SU-DHL-6 (cell line): ENCODE data around the gene PACSIN3.

Source experiments
- H2AFZ ChIP-seq: fragments of 200-600 bp; sonication (generic); 2 replicates; pipeline ENCODE4 v1.6.1; 2014; ENCODE audit warnings: low read depth, mild to moderate bottlenecking, moderate library complexity, mixed read lengths, antibody characterized with exemption, low read length; ENCODE audit not compliant: severe bottlenecking
- H3F3A ChIP-seq: fragments of 200-600 bp; shearing (Covaris generic); 2 replicates; pipeline ENCODE4 v1.6.0; 2016; ENCODE audit warnings: antibody characterized with exemption, mild to moderate bottlenecking; ENCODE audit not compliant: insufficient read depth
- H3K27ac ChIP-seq: fragments of 200-600 bp; sonication (generic); 2 replicates; pipeline ENCODE4 v1.5.1; 2016; ENCODE audit warnings: low read depth, mild to moderate bottlenecking, low read length, moderate library complexity, mixed read lengths
- H3K27me3 ChIP-seq: fragments of 200-600 bp; sonication (generic), shearing (Covaris generic); 2 replicates; pipeline ENCODE4 v1.6.0; 2014; ENCODE audit warnings: mild to moderate bottlenecking, low read length
- H3K36me3 ChIP-seq: fragments of 200-600 bp; sonication (generic); 2 replicates; pipeline ENCODE4 v1.6.1; 2014; ENCODE audit warnings: mild to moderate bottlenecking, low read length, mixed read lengths
- H3K4me2 ChIP-seq: fragments of 300-600, 200-600 bp; shearing (Covaris generic), sonication (generic); 2 replicates; pipeline ENCODE4 v1.6.0; 2014; ENCODE audit warnings: low read length, low read depth, mild to moderate bottlenecking; ENCODE audit not compliant: poor library complexity, severe bottlenecking
- H3K4me3 ChIP-seq: fragments of 200-600 bp; sonication (generic); 2 replicates; pipeline ENCODE4 v1.5.1; 2014; ENCODE audit warnings: antibody characterized with exemption, low read length, mild to moderate bottlenecking, mixed read lengths; ENCODE audit not compliant: insufficient read depth, poor library complexity, severe bottlenecking
- H3K79me2 ChIP-seq: fragments of 200-600 bp; sonication (generic); 2 replicates; pipeline ENCODE4 v1.6.1; 2014; ENCODE audit warnings: mild to moderate bottlenecking, low read length, moderate library complexity; ENCODE audit not compliant: insufficient read depth
- H3K9ac ChIP-seq: fragments of 200-600 bp; sonication (generic); 2 replicates; pipeline ENCODE4 v1.7.0; 2014; ENCODE audit warnings: mild to moderate bottlenecking, low read length
- H3K9me2 ChIP-seq: fragments of 200-600 bp; sonication (generic); replicated peaks from 2 replicates; pipeline ENCODE4 v1.6.1; 2014; ENCODE audit warnings: low read length; ENCODE audit not compliant: insufficient read depth
- H3K9me3 ChIP-seq: fragments of 200-600 bp; sonication (generic); 2 replicates; pipeline ENCODE4 v1.6.1; 2014; ENCODE audit warnings: low read length, mixed read lengths; ENCODE audit not compliant: insufficient read depth
- H4K20me1 ChIP-seq: fragments of 200-600 bp; sonication (generic); 2 replicates; pipeline ENCODE4 v1.6.1; 2014; ENCODE audit warnings: low read depth, mild to moderate bottlenecking, antibody characterized with exemption, low read length, moderate library complexity, mixed read lengths
- CTCF ChIP-seq: fragments of 200-600 bp; sonication (generic); IDR thresholded peaks from one replicate; pipeline ENCODE4 v1.5.1; 2017; ENCODE audit warnings: antibody characterized with exemption, mild to moderate bottlenecking, low read length, moderate library complexity; ENCODE audit not compliant: insufficient read depth, poor library complexity, severe bottlenecking
- EZH2phosphoT487 ChIP-seq: fragments of 200-600 bp; sonication (generic), shearing (Covaris generic); conservative IDR thresholded peaks from 2 replicates; pipeline ENCODE4 v1.6.1; 2018; ENCODE audit warnings: mild to moderate bottlenecking, antibody characterized with exemption, low read length, moderate library complexity, mixed read lengths

Gene PACSIN3

GRCh38 chr11:47186076-47186699 is at the start of gene PACSIN3:
PACSIN3 (minus strand) TSS chr11:47186434; CDS start chr11:47182727, 3,707 bp downstream.
- no peaks in the 10 kb centered on the region for H3K9me2 ChIP-seq
- no peaks in the 10 kb centered on the region for H3K9me3 ChIP-seq
- H3K27me3 ChIP-seq, result no peaks in the 10 kb centered on the region
- no peak within 1 kb of the TSS for H3K27ac ChIP-seq
- H2AFZ ChIP-seq, result peak within 1 kb of the TSS; percentile 97
- H3K4me2 ChIP-seq, result peak within 1 kb of the TSS; percentile 84
- 0 out of 2 replicates have a peak, but pooled peaks cover 5% of the 10 kb centered on the region for H3F3A ChIP-seq
- H3K9ac ChIP-seq, result peak within 1 kb of the TSS; percentile 56
- TF ChIP-seq EZH2phosphoT487 (no peak), CTCF (no peak)
- H3K79me2 ChIP-seq, result no peaks in the 10 kb centered on the region
- H4K20me1 ChIP-seq, result no peaks in the 10 kb centered on the region
- peak within 1 kb of the TSS; percentile 58 for H3K4me3 ChIP-seq
- no peaks in the 10 kb centered on the region for H3K36me3 ChIP-seq

- no peaks in the 10 kb centered on the region for H3K9me2 ChIP-seq
- no peak overlapping the region for H2AFZ ChIP-seq
- no peaks in the 10 kb centered on the region for H3K79me2 ChIP-seq
- H3K27me3 ChIP-seq, result no peaks in the 10 kb centered on the region
- no peaks in the 10 kb centered on the region for H3K36me3 ChIP-seq
- H3K9ac ChIP-seq, result no peak overlapping the region
- H3K9me3 ChIP-seq, result no peaks in the 10 kb centered on the region
- no peak overlapping the region for H3K27ac ChIP-seq
- H3K4me2 ChIP-seq, result no peak overlapping the region
- no peak overlapping the region for H3K4me3 ChIP-seq
- no peaks in the 10 kb centered on the region for H4K20me1 ChIP-seq
- TF ChIP-seq CTCF (no peak), EZH2phosphoT487 (no peak)
- 0 out of 2 replicates have a peak, but pooled peaks cover 3% of the 10 kb centered on the region for H3F3A ChIP-seq
Measured at GRCh38 chr11:47235163-47235562, 48.9 kb upstream of the PACSIN3 start.

GRCh38 chr11:47234669-47235100 is 48.5 kb upstream of the PACSIN3 start:
- Histone ChIP-seq H3K9me2 (no peaks in the 10 kb centered on the region), H3K27me3 (no peaks in the 10 kb centered on the region), H4K20me1 (no peaks in the 10 kb centered on the region), H3F3A (0 out of 2 replicates have a peak, but pooled peaks cover 3% of the 10 kb centered on the region), H3K9ac (no peak overlapping the region), H2AFZ (no peak overlapping the region), H3K27ac (no peak overlapping the region), H3K79me2 (no peaks in the 10 kb centered on the region), H3K4me2 (no peak overlapping the region), H3K4me3 (no peak overlapping the region), H3K9me3 (no peaks in the 10 kb centered on the region), H3K36me3 (no peaks in the 10 kb centered on the region)
- TF ChIP-seq CTCF, result no peak
- TF ChIP-seq EZH2phosphoT487, result no peak
